ENCODE measurements around the gene ZFYVE16.

The ZFYVE16 gene

GRCh38 chr5:80487829-80488721 is 80.2 kb downstream of the ZFYVE16 start, which contains the start of gene FAM151B:
TSS of gene FAM151B (plus strand) at chr5:80488100. CDS start at chr5:80488124, 24 bp downstream.
- Histone ChIP-seq H3K36me3 (ENCODE audit: control insufficient read depth in 2 of 2, insufficient read depth in 1 of 2, low read length in 2 of 2) (peaks cover 8 to 20% of the 10 kb centered on the region in 2 experiments; a peak in 2 of 3 replicates), H3K4me1 (ENCODE audit: control insufficient read depth, insufficient read depth, low read length) (peaks cover 4% of the 10 kb centered on the region; the same call in 1 of the 2 replicates), H3K4me3 (ENCODE audit: low read depth, low read length) (peak within 1 kb of the TSS; percentile 46), H3K9me3 (ENCODE audit: control insufficient read depth, insufficient read depth, low read depth, low read length) (no peaks in the 10 kb centered on the region), H3K27ac (ENCODE audit: extremely low read depth, low read depth, low read length) (peak within 1 kb of the TSS; percentile 89)
- CTCF ChIA-PET, result interaction anchor here (0.5 to 1.3 kb wide), 4 partner anchors 178 to 236 kb away, joined by 3 read pairs; no protein-coding TSS in a partner anchor
- POLR2A ChIA-PET, result interaction anchor here (0.5 to 1.7 kb wide), 4 partner anchors 45 to 184 kb away, joined by 3 to 8 read pairs (median 4); partner anchors contain the start of genes DHFR and MSH3
- peak; percentile 100 for TF ChIP-seq ZNF600 (tag by site-specific recombination; IDR thresholded peaks at IDR 0.05)
- TF ChIP-seq, protein P1, sequence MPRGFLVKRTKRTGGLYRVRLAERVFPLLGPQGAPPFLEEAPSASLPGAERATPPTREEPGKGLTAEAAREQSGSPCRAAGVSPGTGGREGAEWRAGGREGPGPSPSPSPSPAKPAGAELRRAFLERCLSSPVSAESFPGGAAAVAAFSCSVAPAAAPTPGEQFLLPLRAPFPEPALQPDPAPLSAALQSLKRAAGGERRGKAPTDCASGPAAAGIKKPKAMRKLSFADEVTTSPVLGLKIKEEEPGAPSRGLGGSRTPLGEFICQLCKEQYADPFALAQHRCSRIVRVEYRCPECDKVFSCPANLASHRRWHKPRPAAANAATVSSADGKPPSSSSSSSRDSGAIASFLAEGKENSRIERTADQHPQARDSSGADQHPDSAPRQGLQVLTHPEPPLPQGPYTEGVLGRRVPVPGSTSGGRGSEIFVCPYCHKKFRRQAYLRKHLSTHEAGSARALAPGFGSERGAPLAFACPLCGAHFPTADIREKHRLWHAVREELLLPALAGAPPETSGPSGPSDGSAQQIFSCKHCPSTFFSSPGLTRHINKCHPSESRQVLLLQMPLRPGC (tag by site-specific recombination; IDR thresholded peaks at IDR 0.05), result peak; percentile 65; the same call in 1 of the 2 replicates
- peak; percentile 37; the same call in 1 of the 2 replicates for TF ChIP-seq PRDM4 (tag by site-specific recombination; IDR thresholded peaks at IDR 0.05)
- peak; percentile 51; the same call in 1 of the 2 replicates for TF ChIP-seq ZNF561 (tag by site-specific recombination; IDR thresholded peaks at IDR 0.05; ENCODE audit: borderline replicate concordance)
- no peak for TF ChIP-seq ZNF302 (tag by site-specific recombination; IDR thresholded peaks at IDR 0.05; ENCODE audit: low read depth)
- TF ChIP-seq ZSCAN30 (tag by site-specific recombination; IDR thresholded peaks at IDR 0.05), result peak; percentile 12; the same call in 1 of the 2 replicates
- TF ChIP-seq ZBTB44 (tag by site-specific recombination; IDR thresholded peaks at IDR 0.05), result no peak
- TF ChIP-seq ZNF140 (tag by site-specific recombination; IDR thresholded peaks at IDR 0.05), result peak; percentile 90
- peak; percentile 53; the same call in 1 of the 2 replicates for TF ChIP-seq MZF1 (tag by site-specific recombination; IDR thresholded peaks at IDR 0.05; ENCODE audit: borderline replicate concordance)
- TF ChIP-seq ZBTB8A (tag by site-specific recombination; IDR thresholded peaks at IDR 0.05), result peak; percentile 100
- TF ChIP-seq HOXC10 (CRISPR knock-in tag; IDR thresholded peaks at IDR 0.05), result no peak
- peak; percentile 4; the same call in 1 of the 2 replicates for TF ChIP-seq TRIM28 (IDR thresholded peaks at IDR 0.05; ENCODE audit: borderline replicate concordance, low read length)
- peak; percentile 84; the same call in 1 of the 2 replicates for TF ChIP-seq ZBTB7A (tag by site-specific recombination; IDR thresholded peaks at IDR 0.05; ENCODE audit: low read depth)
- 0 out of 2 replicates have a peak, but pooled peaks have one; percentile 19 for TF ChIP-seq KLF16 (tag by site-specific recombination; IDR thresholded peaks at IDR 0.05)
- no peak for TF ChIP-seq HOXD13 (CRISPR knock-in tag; IDR thresholded peaks at IDR 0.05; ENCODE audit: borderline replicate concordance)
- TF ChIP-seq TSHZ1 (tag by site-specific recombination; IDR thresholded peaks at IDR 0.05; ENCODE audit: borderline replicate concordance), result no peak
- TF ChIP-seq MEIS1 (CRISPR knock-in tag; IDR thresholded peaks at IDR 0.05; ENCODE audit: borderline replicate concordance), result no peak
- TF ChIP-seq ZNF624 (tag by site-specific recombination; IDR thresholded peaks at IDR 0.05), result no peak
- TF ChIP-seq ZNF510 (tag by site-specific recombination; IDR thresholded peaks at IDR 0.05; ENCODE audit: insufficient replicate concordance), result no peak
- TF ChIP-seq FEZF1 (tag by site-specific recombination; IDR thresholded peaks at IDR 0.05), result no peak; the same call in 1 of the 2 replicates
- TF ChIP-seq GLI2 (tag by site-specific recombination; IDR thresholded peaks at IDR 0.05; ENCODE audit: borderline replicate concordance, low read depth), result no peak
- TF ChIP-seq ZFP37 (tag by site-specific recombination; IDR thresholded peaks at IDR 0.05), result peak; percentile 91
- peak; percentile 59; the same call in 1 of the 2 replicates for TF ChIP-seq ZFHX2 (tag by site-specific recombination; conservative IDR thresholded peaks at IDR 0.05)
- TF ChIP-seq ZEB2 (tag by site-specific recombination; IDR thresholded peaks at IDR 0.05), result peak; percentile 92
- no peak for TF ChIP-seq ZNF266 (tag by site-specific recombination; IDR thresholded peaks at IDR 0.05; ENCODE audit: low read depth)

Data from HEK293 (cell line).